NCI-H524 (cell line): ENCODE results near the gene RNF121.
A peak's percentile ranks its signal among the peaks of the same experiment; 100 is the strongest.
"Not testable (repeated sequence)": the region's sequence is repeated elsewhere in the genome, so short reads cannot be mapped to it uniquely, and the experiment has no call there.

Source experiments
- DNase-seq, 2 experiments: peaks; one replicate each; lab custom pipeline; 2025; lab: John Stamatoyannopoulos, UW

Gene RNF121

GRCh38 chr11:71928737-71929443, at the start of gene RNF121:
Gene RNF121 (plus strand): TSS chr11:71929046. CDS start chr11:71929062, 16 bp downstream.
- DNase-seq, result peak; percentile 89 to 91

- DNase-seq, result not testable (repeated sequence)
These were observed 43.0 kb upstream of the RNF121 start for GRCh38 chr11:71885806-71886205.

- DNase-seq, result not testable (repeated sequence)
These were observed 40.4 kb upstream of the RNF121 start for GRCh38 chr11:71888335-71889010.

DNA sequence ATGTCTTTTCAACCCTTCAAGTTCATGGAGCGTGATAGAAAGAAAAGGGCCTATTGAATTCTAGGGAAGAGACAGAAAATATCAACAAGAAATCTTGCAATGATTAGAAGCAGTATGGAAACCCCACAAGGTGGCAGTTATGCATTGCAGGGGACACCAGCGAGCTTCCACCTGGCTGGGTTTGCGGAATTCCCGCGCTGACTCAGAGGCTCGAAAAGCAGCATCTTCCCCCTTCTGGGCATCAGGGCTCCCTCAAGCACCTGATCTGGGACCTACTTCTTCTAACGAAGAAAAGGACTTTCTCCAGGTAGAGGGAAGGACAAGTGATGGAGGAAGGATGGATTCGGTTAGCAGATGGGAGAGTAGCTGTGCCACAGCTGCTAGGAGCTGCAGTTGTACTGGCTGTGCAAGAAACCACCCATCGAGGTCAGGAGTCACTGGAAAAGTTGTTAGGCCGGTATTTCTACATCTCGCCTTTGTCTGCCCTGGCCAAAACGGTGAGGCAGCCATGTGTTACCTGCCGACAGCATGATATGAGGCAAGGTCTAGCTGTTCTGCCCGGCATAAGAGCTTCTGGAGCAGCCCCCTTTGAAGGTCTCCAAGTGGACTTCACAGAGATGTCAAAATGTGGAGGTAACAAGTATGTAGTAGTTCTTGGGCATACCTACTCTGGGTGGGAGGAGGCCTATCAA, 39.5 kb upstream of the RNF121 start:
- not testable (repeated sequence) for DNase-seq

DNA sequence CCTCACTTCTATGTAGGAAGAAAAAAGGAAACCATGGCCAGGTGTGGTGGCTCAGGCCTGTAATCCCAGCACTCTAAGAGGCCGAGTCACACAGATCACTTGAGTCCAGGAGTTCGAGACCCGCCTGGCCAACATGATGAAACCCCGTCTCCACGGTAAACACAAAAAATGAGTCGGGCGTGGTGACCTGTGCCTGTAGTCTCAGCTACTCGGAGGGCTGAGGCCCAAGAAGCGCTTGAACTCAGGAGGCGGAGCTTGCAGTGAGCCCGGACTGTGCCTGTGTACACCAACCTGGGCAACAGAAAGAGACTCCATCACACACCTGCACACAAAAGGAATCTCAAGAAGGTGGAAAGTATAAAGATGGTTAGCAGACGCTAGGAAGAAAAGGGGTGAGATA, 32.9 kb upstream of the RNF121 start:
- DNase-seq, result no peak

GRCh38 chr11:71901137-71901536, 27.7 kb upstream of the RNF121 start:
- DNase-seq, result not testable (repeated sequence)

- DNase-seq, result no peak
These were observed 20.6 kb upstream of the RNF121 start for GRCh38 chr11:71908218-71908617.

GRCh38 chr11:71910775-71911174, 18.1 kb upstream of the RNF121 start:
- DNase-seq, result not testable (repeated sequence)

DNA sequence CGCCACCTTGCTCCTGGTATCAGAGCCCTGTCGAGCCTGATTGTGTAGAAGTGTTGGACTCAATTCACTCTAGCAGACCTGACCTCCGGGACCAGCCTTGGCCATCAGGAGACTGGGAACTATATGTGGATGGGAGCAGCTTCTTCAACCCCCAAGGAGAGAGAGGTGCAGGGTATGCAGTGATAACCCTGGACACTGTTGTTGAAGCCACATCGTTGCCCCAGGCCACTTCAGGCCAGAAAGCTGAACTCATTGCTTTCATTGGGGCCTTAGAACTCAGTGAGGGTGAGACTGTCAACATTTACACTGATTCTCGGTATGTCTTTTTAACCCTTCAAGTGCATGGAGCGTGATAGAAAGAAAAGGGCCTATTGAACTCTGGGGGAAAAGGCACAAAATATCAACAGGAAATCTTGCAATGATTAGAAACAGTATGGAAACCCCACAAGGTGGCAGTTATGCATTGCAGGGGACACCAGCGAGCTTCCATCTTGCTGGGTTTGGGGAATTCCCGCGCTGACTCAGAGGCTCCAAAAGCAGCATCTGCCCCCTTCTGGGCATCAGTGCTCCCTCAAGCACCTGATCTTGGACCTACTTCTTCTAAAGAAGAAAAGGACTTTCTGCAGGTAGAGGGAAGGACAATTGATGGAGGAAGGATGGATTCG, 17.4 kb upstream of the RNF121 start:
- not testable (repeated sequence) for DNase-seq

DNA sequence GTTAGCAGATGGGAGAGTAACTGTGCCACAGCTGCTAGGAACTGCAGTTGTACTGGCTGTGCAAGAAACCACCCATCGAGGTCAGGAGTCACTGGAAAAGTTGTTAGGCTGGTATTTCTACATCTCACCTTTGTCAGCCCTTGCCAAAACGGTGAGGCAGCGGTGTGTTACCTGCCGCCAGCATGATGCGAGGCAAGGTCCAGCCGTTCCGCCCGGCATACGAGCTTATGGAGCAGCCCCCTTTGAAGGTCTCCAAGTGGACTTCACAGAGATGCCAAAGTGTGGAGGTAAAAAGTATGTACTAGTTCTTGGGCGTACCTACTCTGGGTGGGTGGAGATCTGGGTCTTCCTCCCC, 16.9 kb upstream of the RNF121 start:
- not testable (repeated sequence) for DNase-seq

DNA sequence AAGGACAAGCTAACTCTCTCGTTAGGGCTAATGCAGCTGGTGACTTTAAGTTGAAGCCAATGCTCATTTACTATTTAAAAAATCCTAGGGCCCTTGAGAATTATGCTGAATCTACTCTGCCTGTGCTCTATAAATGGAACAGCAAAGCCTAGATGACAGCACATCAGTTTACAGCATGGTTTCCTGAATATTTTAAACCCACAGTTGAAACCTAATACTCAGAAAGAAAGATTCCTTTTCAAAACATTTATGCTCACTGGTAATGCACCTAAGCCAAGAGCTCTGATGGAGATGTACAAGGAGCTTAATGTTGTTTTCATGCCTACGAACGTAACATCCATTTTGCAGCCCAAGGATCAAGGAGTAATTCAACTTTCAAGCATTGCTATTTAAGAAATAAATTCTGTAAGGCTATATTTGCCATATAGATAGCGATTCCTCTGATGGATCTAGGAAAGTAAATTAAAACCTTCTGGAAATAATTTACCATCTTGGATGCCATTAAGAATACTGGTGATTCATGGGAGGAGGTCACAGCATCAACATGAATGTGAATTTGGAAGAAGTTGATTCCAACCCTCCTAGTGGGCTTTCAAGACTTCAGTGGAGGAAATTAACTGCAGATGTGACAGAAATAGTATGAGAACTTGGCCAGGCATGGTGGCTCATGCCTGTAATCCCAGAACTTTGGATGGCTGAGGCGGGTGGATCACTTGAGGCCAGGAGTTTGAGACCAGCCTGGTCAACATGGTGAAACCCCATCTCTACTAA, 14.9 kb upstream of the RNF121 start:
- no peak for DNase-seq

DNA sequence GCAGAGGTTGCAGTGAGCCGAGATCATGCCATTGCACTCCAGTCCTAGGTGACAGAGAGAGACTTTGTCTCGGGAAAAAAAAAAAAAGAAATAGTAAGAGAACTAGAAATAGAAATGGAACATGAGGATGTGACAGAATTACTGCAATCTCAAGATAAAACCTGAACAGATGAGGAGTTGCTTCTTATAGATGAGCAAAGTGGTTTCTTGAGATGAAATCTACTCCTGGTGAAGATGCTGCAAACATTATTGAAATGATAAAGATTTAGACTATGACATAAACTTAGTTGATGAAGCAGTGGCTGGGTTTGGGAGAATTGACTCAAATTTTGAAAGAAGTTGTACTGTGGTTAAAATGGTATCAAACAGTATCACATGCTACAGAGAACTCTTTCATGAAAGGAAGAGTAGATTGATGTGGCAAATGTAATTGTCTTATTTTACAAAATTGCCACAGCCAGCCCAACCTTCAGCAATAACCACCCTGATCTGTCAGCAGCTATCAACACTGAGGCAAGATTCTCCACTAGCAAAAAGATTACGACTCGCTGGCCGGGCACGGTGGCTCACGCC, 14.1 kb upstream of the RNF121 start:
- no peak for DNase-seq

DNA sequence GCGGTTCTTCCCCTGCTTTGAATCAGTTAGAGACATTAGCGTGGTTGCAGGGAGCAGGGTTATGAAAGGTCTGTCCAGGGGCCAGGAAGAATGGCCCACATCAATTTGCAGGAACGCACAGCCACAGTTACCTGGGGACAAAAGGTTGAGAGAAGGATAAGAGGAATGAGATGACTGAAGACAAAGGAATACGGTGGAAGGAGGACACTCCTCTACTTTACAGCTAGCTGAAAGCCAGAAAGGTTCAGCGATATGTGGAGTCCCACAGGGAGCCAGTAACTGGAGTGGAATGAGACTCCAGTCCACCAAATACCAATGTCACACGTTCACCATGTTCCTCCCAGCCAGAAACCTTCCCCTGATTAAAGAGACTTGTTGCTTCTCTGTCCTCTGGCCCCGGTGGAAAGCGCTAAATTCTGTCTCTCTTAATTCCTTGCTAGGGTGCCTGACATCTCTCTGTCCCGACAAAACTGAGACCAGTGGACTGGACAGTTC, 11.2 kb upstream of the RNF121 start:
- DNase-seq, result no peak

- peak; percentile 75 to 85 for DNase-seq
These were observed 768 bp upstream of the RNF121 start, which contains the start of gene XNDC1N for GRCh38 chr11:71927820-71928736. Gene XNDC1N (minus strand): TSS chr11:71928594. CDS start chr11:71923353, 5,241 bp downstream.

DNA sequence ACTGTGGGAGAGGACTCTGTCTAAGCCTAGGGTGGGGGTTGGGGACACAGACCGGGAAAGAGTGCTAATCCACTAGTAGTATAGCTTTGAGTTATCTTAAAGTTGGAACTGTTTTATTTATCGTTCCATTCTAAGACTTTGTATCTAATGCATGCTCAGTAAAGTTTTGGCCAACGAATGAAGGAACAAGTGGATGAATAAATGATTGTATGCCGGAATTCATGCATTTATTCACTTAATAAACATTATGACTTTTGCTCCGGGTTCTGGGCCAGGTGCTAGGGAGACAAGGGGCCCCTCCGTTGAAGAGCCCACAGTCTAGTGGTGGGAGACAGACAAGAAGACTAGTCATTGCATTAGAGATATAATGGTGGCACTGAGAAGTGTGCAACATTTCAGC, 645 bp downstream of the RNF121 start:
- peak in 1 of 2 experiments; percentile 2 for DNase-seq

- DNase-seq, result no peak
These were observed 1.9 kb downstream of the RNF121 start for GRCh38 chr11:71930556-71931244.

DNA sequence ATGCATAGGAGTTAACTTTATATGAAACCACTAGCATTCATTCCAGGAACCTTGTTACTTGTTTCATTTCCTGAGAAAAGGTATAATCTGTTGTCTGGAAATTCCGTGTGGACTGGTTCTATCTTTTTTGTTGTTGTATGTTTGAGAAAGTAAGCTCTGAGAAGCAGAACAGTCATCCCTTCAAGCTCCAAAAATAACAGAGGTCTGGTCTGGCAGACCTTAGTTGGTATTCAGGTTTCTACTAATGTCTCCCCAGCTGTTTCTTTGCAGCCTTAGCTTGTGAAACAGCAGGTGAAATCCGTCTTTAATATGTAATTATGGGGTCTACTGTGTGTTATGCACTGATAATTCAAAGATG, 2.4 kb downstream of the RNF121 start:
- DNase-seq, result no peak

GRCh38 chr11:71933141-71933933, 4.5 kb downstream of the RNF121 start:
- DNase-seq, result no peak

DNA sequence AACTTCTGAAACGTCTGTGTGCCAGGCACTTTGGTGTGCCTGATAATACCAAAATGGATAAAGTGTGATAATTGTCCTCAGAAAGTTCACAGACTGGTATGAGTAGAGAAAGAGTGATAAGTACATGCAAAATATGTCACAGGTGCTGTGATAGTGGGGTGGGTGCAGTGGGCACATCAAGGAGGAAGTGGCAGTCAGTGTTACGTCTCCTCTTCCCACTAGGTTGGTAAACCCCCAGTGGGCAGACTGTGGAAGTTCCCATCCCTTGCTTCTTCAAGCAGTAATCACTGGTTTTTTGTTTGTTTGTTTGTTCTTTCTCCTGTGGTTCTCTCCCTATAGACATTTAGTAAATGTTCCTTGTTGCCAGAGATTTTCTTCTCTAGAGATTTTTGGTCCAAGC, 5.4 kb downstream of the RNF121 start:
- DNase-seq, result no peak
